ENCODE measurements around the gene GSG1.

GSG1 gene

GRCh38 chr12:13117029-13117428 lies 13.6 kb upstream of the GSG1 start:
- DNase-seq, result no peak

- no peak for DNase-seq
These were observed 12.8 kb upstream of the GSG1 start for GRCh38 chr12:13116259-13116658.

DNA sequence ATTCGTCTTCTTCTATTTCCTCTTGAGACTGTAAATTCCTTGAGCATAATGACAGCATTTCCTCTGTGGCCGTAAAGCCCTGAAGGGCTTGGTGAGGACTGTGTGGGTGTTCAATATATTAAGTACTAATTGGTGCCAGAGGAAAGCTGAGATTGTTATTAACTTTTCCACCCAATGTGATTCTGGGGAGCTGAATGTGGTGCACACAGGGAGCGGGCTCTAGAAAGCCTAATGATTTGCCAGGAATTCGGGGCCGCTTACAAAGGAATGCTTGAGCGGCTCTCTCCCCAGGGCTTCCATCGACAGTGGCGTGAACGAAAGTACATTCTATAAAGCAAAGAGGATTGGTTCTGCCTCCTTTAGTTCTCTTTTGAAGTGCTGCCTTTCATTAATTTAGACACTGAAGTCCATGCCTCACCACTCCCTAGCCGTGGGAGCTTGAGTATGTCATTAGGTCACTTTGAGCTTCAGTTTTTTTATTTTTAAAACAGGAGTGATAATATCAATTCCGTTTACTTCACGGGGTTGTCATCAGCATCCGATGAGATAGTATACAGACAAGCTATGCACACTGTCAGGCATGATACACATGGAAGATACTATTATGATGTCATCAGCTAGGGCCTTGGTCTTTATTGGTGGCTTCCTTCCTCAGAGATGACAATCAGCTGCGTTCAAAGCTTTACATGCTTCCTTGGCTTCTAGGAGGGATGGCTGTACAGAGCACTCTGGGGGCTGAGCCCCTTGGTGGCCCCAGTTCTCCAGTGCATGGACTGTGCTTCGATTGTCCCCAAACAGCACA lies 11.0 kb upstream of the GSG1 start:
- no peak for DNase-seq

GRCh38 chr12:13112968-13113367 lies 9.5 kb upstream of the GSG1 start:
- DNase-seq, result no peak

DNA sequence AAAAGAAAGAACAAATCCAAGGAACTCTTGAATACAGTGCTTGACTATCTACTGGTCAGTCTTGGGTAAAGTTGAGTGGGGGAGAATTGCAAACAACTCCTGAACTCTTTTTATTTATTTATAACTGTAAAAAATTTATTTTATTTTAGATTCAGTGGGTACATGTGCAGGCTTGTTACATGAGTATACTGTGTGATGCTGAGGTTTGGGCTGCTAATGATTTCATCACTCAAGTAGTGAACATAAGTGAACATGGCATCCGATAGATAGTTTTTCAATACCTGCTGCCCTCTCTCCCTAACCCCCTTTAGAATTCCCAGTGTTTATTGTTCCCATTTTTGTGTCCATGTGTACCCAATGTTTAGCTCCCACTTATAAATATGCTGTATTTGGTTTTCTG lies 3.2 kb upstream of the GSG1 start:
- DNase-seq, result no peak

DNA sequence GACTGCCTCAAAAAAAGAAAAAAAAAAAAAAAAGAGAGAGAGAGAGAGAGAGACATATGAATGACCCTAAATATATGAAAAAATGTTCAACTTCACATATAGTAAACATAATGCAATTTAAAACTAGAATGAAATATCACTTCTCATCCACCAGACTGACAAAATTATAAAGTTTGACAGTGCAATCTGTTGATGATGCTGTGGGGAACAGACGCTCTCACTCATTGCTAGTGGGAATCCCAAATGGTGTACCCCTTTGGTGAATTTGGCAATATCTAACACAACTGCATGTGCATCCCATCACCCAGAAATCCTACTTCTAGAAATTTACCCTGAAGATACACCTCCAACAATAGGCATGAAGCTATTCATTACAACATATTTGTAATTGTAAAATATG lies 2.3 kb upstream of the GSG1 start:
- no peak for DNase-seq

DNA sequence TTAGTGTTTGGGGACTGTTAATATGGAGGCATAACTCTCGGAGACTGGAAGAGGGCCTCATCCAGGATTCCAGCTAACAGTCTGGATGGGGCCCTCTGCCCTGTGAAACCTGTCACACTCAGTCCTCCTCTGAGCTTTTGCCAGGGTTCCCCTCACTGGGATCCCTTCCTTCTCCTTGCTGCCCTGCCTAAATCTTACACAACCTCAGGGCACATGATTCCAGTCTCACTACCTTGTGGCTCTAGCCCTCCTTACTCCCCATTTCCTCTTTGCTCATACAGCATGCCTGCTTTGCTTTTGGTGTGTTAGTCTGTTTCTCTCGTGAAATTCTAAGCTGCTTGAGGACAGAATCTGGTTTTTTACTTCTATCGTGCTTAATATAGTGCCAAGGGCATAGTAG lies 942 bp upstream of the GSG1 start:
- no peak for DNase-seq

GRCh38 chr12:13102461-13103195 lies 839 bp downstream of the GSG1 start:
- no peak for DNase-seq

DNA sequence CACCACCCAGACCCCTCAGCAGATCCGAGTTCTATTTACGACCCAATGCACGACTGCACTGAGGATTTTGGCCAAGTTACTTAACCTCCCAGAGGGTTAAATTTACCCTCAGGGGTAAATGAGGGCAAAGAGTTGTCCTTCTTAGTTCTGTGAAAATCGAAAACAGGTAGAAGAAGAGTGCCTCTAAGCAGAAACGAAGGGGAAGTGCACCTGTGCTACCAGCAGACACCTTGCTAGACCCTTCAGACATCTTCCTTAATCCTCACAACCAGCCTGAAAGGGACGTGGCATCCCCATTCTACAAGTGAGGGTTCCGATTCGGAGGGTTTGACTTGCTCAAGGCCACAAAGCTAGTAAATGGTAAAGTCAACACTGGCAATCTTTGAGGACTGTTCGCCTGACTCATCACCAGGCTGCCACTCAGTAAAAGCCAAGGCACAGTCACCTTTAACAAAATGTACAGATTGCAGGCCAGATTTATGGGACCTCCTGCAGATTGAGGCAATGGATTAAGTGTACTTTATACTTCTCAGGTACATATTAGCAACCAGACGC lies 1.6 kb downstream of the GSG1 start:
- no peak for DNase-seq

DNA sequence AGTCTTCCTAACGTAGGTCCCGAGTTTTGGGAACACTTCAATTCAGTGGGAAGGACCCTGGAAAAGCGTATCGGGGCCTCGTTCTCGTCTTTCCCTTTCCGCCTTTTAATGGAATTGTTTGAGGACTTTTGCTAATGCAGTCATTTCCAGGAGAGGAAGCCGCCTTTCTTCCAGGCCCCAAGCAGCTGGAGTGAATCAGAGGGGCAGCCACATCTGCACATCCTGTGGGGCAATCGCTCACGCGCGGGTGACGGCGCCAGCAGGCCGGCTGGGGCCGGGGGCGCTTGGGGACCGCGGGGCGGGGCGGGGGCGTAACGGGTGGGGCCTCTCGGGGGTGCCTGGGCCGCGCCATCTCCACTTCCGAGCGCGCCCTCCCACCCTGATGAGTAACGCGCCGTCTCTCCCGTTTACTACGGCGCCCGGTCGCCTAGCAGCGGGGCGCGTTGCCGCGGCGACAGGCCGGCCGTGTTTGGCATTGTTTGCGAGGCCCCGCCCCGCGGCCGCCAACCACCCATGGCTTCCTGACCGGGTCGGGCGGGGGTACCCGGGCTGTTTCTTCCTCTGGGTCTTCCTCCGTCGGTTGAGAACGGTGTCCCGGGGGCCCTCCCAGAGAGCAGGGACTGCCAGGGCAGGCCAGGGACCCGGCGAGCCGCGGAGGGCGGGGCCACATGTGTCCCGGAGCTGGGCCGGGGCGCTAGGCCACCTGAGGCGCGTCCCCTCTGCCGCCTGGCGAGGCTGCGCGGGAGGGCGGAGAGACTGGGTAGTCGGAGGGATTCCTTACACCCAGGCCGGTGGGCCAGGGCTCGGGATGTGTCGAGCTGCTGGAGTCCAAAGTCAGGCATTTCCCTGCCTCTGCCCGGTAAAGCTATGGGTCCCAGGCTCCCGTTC lies 2.3 kb downstream of the GSG1 start:
- peak; percentile 49 for DNase-seq

GRCh38 chr12:13100605-13100881 lies 2.9 kb downstream of the GSG1 start:
- no peak for DNase-seq

DNA sequence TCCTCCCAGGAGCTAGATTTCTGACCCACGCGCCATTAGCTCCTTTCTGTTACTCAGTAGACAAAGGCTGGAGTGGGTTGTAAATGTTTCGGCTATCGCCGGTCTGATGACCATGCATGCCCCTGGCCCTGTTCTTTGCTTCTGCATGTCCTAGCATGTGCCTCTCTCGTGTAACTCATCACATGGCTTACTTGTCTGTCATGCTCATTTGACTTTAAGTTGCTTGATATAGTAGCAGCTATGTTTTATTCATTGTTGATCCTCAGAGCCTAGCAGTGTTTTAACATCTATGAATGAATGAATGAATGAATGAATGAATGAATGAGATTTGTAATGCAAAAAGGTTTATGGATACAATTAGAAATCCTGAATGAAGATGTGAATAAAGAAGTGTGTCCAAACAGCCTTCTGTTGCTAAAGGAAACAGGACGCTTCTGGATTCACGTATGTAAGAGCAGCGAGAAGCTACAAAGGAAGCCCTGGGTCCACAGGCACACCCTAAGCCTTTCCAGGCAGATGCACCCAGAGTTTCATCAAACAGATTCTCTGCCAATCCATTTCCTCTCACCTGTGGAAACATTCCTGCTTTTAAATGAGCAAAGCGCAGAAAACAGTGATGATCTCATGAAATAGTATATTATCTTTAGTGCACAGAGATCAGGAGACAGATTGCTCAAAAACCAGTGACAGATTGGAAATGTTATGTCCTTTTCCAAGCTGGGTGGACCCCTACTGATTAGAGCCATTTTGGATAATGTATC lies 3.4 kb downstream of the GSG1 start:
- no peak for DNase-seq

DNA sequence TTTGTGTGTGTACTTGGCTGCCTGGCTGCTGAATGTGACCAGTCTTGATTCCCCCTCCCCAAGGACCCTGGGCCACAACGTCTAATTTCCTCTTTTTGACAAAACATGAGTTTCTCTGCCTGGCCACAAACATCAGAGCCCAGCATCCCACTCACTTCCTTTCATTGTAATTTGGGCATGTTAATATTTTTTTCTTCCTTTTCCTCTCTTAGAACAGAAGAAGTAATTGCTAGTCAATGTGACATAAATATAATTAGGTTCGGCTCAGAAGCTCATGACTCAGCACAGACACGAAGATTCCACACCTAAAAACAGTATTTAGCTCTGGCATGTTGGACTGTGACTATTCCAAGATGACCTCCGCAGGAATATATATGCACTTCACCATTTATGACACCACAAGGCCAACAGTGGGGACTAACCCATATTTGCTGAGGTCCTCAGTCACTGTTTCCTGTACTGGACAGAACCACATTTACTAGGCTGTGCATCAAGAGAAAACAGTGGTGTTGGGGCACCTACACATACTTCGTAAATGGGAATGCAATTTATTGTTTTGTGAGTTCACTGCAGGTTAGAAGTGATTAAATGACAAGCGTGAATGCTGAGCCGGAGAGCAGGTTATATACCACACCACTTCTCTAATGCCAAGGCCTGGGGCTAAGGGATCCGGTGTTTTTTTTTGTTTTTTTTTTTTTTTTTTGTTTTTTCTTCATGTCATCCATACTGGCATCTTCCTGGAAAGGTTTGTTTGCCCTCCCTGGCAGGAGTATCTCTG lies 4.2 kb downstream of the GSG1 start:
- no peak for DNase-seq

- no peak for DNase-seq
These were observed 5.9 kb downstream of the GSG1 start for GRCh38 chr12:13097491-13098011.

- no peak for DNase-seq
These were observed 8.0 kb downstream of the GSG1 start for GRCh38 chr12:13095266-13095995.

DNA sequence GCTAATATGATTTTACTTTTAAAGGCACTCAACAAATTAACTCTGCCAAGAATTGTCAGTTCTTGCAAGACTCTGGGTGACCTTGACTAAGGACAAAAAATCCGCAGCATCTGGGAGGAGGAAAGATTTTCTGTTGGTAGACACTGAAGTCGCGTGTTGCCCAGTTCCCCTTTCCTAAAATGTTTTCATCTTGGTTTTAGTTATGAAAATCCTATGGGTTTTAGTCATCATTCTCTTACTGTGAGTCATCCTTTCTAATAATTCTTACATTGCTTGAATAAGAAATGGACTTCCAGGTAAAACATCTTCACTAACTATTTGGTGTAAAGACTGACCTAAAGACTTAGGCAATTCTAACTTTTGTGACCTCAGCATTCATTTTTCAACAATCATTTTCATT lies 9.1 kb downstream of the GSG1 start:
- DNase-seq, result no peak

GRCh38 chr12:13093848-13094220 lies 9.6 kb downstream of the GSG1 start:
- no peak for DNase-seq

- DNase-seq, result no peak
These were observed 10.1 kb downstream of the GSG1 start for GRCh38 chr12:13093191-13093847.

DNA sequence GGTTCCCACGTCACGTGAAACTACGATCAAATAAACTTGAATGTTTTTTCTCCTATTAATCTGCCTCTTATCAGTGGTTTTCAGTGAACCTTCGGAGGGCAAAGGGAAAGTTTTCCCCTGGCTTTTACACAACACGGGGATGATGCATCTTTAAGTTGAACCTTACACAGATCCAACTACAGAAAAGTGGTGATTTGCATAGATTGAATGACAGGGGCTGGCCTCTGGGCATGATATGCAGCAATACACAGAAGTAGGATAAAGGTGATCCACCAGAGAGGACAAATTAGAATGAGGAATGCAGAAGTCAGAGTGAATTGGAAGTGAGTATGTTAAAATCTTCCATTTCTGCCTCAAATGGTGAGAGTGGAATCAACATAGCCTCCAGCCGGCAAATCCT lies 11.6 kb downstream of the GSG1 start:
- no peak for DNase-seq

DNA sequence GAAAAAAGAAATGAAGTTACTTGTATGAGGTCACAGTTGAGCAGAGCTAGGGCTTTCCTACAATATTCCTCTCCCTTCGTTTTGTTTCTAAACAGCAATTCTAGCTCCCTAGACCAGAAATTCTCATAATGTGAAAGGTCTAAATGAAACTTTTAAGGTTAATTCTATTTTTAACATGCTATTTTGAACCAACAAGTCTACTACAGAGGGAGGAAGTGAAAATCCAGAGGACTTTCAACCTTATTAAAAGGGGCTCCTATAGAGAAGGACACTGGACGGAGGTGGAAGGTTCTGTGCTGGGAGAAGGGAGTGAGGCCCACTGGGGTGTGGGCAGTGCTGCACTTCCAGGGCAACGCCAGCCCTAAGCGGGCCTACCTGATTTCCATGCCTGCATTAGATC lies 13.4 kb downstream of the GSG1 start:
- DNase-seq, result no peak

All from NCI-H1048 (cell line).